GM21717 (cell line): ENCODE measurements around the gene MBD1.
"Not testable (repeated sequence)": the region's sequence is repeated elsewhere in the genome, so short reads cannot be mapped to it uniquely, and the experiment has no call there.

Source experiments
- ATAC-seq: cut with Tn5 transposase; IDR thresholded peaks from one replicate; pipeline ENCODE4 v1.9.1; 2021; ENCODE audit warnings: mild to moderate bottlenecking, moderate library complexity; ENCODE audit not compliant: unreplicated experiment

Gene MBD1, protein sequence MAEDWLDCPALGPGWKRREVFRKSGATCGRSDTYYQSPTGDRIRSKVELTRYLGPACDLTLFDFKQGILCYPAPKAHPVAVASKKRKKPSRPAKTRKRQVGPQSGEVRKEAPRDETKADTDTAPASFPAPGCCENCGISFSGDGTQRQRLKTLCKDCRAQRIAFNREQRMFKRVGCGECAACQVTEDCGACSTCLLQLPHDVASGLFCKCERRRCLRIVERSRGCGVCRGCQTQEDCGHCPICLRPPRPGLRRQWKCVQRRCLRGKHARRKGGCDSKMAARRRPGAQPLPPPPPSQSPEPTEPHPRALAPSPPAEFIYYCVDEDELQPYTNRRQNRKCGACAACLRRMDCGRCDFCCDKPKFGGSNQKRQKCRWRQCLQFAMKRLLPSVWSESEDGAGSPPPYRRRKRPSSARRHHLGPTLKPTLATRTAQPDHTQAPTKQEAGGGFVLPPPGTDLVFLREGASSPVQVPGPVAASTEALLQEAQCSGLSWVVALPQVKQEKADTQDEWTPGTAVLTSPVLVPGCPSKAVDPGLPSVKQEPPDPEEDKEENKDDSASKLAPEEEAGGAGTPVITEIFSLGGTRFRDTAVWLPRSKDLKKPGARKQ

DNA sequence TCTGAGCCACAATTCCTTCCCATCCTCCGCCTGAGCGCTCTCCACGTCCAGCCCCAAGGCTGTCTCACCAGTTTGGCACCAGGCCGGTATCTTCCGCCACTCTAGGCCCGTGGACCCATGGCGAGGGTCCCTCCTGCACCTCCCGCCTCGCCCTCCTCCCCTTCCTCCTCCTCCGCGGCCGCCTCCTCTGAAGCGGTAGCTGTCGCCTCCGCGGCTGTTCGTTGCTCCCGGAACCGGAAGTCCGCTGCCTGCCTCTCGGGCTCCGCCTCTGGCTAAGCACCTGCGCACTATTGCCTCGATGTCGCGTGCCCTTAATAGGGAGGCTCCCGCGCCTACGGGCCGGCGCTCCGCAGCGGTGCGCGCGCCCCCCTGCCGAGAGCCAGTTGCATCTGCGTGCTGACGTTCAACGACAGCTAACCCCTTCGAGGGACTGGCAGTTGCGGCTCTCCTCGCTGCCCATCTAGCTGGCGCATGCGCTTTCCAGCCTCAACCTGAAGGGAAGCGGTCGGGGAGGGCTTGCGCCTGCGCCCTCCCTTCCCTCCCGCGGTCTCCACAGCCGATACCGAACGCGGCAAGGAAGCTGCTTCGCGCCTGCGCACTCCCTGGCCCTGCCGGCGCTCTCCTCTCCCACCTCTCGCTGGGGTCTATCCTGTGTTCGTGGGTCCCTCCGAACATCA lies at the start of gene MBD1:
Gene MBD1 (minus strand): TSS at position 229 of the 677 bp plus-strand sequence. CDS start 1,531 bp downstream, outside the sequence.
- ATAC-seq = peak; percentile 82

DNA sequence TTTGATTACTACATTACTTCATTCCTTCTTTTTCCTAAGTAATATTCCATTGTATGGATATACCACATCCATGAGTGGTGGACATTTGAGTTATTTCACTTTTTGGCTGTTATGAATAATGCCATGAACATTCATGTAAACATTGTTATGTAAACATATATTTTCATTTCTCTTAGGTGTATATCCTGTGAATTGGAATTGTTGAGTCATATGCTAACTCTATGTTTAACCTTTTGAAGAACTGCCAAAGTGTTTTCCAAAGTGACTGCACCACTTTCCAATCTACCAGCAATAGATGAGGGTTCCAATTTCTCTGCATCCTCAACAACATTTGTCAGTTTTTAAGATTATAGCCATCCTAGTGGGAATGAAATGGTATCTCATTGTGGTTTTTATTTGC lies 48.9 kb upstream of the MBD1 start:
- ATAC-seq = no peak

DNA sequence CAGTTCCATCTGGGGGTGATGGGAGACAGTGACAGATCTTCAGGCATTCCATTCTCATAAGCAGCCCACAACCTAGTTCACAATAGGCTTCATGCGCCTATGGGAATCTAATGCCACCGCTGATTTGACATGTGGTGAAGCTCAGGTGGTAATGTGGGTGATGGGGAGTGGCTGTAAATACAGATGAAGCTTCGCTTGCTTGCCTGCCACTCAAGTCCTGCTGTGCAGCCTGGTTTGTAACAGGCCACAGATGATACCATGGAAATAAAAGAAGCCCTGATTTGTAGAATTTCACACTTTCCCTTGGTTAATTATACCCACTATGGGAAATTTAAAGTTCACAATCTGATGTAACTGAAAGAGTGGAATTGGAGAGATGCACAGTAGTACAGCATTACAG lies 46.7 kb upstream of the MBD1 start:
- ATAC-seq = no peak

DNA sequence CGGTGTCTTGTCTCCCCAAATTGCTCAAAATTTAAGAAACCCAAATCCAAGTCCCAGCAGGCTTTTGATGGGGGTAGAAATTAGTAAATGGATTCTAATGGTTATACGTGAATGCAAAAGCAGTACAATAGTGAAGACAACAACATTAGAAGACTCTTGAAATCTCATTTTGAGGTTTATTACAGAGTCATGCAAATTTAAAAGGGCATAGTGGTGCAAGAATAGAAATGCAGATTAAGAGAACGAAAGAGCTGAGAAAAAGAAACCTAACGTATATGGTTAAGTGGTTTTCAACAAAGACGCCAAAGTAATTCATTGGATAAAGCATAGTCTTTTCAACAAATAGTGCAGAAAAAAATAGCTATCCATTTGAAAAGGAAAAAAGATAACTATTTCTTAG lies 39.4 kb upstream of the MBD1 start:
- no peak for ATAC-seq

DNA sequence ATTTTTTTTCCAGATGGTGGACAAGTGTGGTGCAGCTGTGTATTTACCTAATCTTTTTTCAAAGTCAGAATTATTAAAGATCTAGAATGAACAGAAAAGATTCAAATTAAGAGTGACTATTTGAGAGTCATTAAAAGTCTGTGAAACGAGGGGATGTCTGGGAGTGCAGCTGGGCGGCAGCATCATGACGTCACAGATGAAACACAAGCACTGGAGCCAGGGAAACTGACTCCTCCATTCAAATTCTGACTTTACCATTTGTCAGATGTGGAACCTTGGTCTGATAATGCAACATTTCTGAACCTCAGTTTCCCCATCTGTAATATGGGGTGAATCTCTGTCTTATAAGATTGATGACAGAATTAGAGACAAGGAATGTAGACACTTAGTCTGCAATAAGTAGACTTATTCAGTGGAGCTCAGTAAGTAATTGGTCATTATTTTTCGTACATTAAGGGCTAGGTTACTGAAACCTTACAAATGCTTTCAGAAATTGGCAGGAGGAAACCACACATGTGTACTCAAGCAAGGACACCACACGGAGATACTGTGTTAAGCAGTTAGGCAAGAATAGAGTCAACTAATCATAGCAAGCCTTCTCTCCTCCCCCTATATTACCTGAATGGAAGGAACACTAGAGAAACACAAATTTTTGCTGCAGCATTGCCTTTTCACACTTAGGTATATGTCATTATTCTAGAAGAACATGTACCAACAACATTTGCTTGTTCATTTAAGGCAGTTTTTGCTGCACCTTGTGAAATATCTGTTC lies 34.0 kb upstream of the MBD1 start:
- peak; percentile 73 for ATAC-seq

DNA sequence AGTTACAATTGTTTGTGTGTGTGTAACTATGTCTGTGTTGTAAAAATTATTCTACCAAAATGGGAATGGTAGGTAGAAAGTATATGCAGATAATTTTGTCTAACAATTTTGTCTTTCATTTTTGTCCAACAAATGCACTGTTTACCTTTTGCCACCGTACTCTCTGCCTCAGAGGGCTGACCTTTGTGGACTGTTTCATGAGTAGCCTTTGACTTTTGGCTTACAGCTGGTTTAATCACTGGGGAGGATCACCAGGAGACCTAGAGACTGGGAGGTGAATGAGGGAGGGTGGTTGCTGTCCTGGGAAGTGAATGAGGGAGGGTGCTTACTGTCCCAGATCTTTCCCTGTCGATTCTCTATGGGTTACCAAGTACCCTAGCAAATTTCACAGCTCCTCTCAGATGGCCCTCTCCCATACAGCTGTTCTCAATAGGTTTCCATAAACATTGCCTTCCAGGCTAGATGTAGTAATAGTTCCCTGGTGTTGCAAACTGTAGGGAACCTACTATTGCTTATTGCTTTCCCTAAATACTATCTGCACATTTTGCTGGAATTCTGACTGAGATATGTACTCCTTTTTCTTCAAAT lies 32.6 kb upstream of the MBD1 start:
- ATAC-seq = no peak

DNA sequence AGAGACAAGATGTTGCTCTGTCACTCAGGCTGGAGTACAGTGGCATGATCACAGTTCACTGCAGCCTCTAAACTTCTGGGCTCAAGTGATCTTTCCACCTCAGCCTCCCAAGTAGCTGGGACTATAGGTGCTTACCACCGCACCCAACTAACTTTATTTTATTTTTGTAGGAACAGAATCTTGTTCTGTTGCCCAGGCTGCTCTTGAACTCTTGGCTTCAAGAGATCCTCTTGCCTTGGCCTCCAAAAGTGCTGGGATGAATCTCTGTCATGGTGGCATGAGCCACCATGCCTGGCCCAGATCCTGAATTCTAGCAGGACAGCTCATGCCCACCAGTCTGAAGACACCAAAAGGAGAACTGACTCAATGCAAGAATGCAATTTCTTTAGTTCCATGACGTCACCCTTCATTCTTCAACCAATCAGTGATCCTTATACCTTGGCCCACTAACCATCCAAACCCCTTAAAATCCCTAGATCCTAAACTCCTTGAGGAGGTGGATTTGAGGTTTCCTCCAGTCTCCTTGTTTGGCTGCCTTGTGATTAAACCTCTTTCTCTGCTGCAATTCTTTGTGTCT lies 31.8 kb upstream of the MBD1 start:
- peak; percentile 26 for ATAC-seq

DNA sequence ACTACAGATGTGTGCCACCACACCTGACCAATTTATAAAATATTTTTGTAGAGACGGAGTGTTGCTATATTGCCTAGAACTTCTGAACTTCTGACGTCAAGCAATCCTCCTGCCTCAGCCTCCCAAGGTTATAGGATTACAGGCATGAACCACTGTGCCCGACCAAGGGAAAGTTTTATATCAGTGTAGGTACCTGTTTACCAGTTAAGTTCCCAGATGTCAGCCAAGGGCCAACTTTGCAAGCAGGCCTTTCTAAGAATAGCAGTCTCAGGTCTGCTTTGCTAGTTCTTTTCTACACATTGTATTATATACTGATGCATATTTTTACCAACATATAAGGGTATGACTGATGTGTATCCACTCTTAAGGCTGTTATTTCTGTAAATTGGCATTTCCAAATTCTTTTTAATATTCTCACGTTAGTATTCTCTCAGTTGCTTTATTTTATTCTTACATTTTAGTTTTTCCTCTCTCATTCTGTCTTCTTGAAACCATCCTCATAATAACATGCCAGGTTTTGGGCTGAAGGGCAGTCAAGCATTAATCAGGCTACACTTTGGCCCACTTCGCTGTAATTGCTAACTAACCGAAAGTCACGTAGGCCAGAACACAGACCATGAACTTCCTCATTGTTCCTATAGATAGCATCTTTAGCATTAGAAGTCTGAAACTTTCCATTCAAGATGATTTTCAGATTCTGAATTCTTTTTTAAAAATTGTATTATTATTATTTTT lies 31.1 kb upstream of the MBD1 start:
- peak; percentile 73 for ATAC-seq

DNA sequence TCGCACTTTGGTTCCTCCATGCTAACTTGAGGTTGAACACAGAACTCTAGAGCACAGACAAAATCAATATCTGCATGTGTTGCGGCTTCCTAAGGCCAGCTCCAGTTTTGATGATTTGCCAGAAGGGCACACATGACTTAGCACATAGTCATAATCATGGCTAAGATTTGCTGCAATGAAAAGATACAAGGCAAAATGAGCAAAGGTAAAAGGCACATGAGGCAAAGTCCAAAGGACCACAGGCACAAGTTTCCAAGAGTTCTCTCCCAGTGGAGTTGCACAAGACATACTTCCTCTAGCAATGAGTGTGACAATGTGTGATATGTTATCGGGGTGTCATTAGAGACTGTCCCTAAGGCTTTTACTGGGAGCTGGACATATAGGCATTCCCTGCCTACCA lies 30.3 kb upstream of the MBD1 start:
- ATAC-seq = no peak

DNA sequence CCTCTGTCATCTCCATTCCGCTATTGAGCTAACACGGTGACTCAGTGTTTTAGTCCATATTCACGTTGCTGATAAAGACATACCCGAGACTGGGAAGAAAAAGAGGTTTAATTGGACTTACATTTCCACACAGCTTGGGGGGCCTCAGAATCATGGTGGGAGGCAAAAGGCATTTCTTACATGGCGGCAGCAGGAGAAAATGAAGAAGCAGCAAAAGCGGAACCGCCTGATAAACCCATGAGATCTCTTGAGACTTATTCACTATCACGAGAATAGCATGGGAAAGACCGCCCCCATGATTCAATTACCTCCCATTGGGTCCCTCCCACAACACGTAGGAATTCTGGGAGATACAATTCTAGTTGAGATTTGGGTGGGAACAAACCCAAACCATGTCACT lies 28.8 kb upstream of the MBD1 start:
- ATAC-seq = no peak

DNA sequence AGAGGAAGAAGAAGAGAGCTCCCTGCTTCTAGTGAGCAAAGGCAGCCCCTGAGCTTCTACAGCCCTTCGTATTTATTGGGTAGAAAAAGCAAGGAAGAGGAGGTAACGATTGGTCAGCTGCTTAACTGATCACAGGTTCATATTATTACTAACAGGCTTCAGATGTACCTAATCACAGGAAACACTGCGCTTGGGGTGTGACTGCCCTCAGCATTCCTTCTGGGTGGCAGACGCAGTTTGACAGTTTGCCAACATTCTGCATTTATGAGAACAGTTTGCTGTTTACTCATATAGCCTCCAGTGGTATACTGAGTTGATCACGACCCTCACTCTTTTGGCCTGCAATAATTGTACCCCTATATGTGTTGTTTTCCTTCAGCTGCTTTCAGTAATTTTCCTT lies 27.5 kb upstream of the MBD1 start:
- ATAC-seq = not testable (repeated sequence)

DNA sequence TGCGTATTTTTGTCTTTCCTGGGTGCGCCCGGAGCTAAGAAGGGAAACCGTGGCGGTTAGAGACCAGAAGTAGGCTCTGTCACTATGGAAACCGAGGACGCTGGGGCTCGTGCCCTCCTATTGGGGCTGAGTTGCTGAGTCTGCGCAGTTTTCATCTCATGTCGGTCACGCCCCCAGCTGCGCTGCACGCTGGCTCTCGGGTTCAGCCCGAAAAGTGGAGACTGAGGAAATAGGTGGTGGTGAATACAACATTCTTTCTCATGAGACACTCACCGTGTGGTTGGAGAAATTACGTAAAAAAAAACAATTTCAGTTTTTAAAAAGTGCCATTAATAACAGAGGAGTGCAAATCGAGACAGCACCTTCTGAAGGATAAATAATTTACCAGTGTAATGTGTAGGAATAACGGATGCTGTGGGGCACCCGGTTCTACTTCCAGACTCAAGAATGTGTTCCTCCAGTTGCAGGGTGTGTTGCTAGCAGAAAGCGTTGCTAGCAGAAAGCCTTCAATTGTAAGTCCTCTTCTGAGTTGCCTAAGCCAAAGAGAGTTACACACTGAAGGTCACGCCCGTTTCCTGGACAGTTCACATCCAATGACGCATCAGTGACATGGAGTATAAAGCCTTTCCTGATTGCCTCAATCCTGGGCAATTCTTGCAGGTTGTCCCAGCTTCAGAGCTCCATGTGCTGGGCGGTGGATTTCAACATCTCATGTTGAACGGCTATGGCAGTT lies 26.6 kb upstream of the MBD1 start:
- peak; percentile 83 for ATAC-seq

DNA sequence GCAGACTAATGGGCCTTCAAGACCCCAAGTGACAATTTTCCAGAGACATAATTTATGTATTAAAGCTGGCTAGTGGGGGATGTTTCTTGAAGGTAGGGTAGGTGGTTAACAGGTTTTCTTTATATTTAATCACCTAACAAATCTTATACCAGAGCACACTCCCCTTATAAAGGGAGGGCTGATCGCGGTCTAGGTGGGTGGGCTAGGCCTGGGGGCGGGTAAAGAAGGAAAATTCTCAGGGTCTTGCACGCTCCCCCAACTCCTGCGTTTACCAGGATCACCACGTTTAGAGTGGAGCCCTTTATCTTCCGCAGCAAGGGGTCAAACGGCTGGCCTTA lies 26.0 kb upstream of the MBD1 start:
- ATAC-seq = peak; percentile 17

DNA sequence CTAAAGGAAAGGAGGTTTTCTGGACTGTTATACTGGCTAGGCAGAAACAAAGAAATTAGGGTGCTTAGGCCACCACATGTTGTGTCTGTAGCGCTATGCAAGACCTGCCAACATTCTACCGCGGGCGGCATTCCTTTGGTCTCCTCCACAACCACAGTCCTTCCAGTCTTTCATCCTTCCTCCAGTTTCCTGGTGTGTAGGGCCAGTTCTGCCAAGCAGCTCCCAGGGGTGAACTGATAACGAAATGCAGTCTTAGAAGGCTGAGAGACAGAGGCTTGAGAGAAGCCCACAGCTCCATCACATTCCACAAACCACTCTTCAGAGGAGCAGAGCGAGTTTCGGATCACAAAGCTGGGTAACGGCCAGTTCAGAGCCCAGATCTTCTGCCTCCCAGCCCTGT lies 25.6 kb upstream of the MBD1 start:
- no peak for ATAC-seq

DNA sequence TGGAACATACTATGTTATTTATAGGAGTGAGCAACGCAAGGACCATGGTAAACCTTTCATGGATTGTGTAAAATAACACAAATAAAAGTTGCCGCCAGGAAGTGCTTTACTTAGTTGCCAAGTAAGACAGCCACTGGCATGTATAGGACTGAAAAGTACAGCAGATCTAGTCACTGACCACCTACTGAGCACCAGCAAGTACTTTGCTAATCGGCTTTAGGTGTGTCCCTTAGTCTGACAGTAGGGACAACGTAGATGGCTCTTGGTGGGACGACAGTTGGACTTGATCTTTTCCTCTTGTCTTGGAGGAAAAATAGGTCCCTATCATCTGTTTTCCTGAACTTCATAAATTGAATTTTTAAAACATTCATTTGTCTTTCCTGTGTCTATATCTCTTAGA lies 19.8 kb upstream of the MBD1 start:
- ATAC-seq = no peak

DNA sequence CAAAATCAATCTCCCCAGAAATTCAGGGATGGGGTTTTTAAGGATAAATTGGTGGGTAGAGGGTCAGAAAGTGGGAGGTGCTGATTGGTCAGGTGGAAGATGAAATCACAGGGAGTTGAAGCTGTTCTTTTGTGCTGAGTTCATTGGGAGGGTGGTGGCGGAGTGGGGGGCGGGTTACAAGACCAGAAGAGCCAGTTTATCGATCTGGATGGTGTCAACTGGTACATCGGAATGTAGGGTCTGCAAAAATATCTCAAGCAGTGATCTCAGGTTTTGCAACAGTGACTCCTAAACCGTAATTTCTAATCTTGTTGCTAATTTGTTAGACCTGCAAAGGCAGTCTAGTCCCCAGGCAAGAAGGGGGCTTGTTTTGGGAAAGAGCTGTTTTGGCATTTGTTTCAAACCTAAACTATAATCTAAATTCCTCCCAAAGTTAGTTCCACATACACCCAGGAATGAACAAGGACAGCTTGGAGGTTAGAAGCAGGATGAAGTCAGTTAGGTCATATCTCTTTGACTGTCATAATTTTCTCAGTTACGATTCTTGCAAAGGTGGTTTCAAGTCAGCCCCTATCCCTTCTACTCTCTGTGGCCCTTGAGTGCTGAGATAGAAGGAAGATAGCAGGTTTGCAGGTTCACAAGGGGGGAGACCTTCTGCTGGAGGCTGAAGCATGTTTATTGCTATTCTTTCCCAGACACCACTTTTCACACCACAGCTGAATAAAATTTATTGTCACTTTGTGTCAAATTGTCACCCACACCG lies 18.5 kb upstream of the MBD1 start:
- ATAC-seq = no peak

DNA sequence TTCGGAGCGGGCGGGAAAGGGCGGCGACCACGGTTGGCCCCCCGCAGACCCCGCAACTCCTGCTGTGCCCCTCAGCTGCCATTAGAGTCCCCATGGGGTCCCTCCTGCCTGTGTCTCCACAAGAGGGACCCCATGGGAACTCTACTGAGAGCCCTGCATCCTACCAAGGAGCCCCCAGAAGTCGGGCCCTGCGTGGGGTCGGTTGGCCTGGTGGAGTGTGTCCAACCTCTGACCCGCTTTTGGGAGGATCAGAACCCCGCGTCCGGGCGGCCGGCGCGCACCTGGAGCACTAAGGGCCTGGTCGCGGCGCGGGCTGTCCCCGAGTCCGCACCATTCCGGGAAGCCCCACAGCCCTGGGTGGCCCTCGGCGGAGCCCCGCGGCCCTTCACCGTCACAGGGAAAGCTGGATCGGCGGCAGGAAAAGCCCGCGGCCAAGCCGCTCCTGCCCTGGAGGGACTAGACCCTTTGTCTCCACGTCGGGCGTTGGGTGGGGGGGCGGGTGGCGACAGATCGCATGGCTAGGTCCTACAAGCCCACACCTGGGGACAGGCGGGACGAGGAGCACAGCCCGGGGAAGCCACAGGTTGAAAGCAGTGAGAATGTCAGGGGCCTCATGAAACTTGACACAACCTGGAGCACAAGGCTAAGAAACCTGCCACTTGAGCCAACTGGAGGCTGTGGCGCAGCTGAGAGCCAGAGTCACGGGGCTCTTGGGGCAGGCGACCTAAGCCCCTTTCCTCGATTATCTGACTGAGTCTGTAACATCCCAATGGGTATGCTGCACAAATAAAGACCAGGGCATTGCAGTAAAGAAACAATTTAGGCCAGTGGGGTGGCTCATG lies 17.3 kb upstream of the MBD1 start:
- ATAC-seq = no peak
